A204.1 (cell line): ENCODE results near the gene PLCB4.

Source experiments
- FAIRE-seq: peaks from 2 replicates; lab custom pipeline; 2012; peaks lifted over from hg19 to GRCh38; lab: Jason Lieb, UNC

Gene PLCB4

DNA sequence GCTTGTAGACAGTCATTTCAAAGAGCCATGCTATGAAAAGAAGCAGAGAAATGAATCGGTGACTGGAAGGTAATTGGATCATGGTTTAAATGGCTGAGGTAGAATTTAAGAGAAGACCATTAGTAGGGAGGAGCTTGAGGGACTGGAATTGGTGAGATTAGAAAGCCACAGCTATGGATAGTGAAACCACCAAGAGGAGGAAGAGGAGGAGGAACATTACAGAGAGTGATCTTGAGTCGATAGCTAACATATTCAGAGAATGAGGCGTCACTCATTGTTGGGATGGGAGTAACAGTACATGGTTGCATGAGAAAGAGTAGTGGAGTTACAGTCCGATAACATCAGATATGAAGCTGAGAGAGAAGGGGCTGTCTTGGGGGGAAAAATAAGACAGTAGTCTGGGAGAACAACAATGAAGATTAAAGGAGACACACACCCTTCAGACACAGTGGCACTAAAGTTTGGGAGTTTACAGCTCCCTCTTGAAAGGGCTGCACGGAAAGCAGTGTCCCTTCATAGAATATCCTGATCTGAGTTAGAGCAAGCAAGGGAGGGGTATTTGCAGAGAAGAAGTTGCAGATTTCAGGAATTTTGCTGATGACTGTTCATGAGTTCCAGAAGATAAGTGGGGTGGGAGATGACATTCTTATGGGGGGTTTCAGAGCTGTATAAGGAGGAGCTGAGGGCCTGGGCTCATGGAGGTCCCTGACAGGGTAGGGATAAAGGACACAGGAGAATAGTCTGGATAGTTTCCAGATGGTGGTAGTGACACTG lies 430.4 kb downstream of the PLCB4 start:
- no peak for FAIRE-seq

DNA sequence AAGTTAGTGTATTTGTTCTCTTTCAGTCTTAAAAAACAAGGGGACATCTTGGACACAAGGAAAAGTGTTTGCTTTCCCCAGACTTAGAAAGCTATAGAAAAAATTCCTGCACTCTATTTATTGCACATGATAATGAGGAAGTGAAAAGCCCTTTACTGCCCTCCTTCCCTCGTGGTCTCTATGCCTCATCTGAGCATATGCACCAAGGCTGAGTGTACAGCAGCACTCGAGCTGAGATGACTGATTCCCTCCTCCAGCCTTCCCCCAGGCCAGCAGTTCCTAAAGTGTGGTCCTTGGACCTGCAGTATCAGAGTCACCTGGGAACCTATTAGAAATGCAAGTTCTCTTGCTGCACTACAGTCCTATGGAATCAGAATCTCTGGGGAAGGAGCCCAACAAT lies 431.2 kb downstream of the PLCB4 start:
- FAIRE-seq: no peak

DNA sequence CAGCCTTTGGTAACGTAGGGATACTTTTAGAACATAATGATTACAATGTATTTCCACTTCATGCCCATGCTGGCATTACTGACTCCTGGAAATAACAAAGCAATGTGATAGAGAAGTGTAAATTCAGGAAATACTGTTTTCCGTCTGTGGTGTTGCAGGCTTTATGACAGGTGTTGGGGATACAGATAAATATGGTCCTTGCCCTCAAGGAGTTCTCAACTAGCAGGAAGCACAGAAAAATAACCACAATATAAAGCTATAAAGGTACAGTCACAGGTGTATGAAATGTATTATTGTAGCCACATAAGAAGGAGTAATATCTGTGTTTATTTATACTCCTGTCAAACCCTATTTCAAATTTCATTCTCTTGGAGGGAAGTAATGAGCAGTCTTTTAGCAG lies 432.6 kb downstream of the PLCB4 start:
- FAIRE-seq: no peak

DNA sequence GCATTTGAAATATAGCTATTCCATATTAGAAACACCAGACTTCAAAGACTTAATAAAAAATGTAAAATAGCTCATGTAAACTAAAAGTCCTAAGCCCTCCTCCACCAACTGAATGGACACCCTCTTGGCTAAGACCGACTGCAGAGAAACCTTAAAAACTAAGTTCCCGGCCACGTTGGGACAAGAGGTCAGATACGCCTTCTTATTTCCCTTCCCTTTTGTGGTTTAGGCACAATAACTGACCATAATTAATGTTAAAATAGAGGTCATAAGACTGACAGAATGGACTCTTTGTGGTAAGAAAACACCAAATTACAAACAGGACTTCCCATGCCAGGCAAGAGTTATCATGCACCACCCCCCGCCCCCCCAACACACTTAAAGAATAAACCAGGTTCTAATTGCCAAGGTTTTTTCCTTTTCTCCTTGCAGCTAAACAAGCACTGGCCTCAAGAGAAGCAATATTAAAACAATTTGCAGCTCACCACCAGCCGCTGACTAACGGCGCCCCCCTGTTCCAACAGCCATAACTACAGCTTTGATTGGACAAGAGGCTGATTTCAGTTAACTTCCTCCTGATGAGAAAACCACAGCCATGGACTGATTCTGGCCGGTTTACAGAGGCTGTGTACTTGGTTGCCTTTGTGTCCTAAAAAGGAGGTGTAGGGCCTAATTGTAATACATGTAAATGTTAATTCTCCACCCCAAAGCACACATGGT lies 434.8 kb downstream of the PLCB4 start:
- no peak for FAIRE-seq

DNA sequence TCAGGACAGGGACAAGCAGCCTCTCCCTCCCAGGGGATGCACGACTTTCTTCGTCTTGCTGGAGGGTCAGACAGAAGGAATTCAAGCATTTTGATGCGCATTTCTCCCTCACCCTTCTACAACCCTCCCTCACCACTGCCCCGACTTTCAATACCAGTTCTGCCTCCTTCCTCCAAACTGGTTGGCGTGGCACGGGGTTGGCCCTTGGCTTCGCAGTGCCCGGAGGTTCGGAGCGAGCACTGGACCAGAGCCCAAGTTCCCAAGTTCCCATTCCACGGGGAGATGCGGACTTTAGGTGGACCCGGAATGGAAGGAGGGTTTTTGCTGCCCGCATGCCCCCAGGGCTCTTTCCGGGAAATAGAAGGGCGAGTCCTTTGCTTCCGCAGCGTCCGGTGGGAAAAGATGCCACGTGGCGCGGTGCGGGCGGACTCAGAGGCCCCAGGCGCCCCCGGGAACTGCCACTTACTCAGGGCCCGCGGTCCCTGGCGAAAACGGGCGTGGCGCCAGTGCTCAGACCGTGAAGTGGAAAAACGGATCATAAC lies 437.5 kb downstream of the PLCB4 start:
- no peak for FAIRE-seq

DNA sequence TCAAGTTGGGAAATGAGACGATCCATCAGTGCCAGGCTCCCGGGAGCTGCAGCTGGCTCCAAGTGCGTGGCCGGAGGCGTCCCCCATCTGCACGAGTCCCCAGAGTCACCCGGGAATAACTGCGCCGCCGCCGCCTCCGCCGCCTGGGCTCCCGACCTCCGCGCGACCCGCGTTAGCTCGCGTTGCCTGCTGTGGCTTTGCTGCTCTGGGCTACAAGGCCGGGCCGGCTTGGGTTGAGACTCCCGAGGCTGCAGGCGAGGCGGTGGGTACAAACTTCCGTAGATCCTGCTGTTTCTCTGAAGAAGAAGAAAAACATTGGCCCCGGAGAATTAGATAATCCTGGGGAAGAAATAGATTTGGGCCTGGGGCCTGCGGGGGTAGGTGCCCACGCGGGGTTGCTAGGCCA lies 438.1 kb downstream of the PLCB4 start:
- no peak for FAIRE-seq

DNA sequence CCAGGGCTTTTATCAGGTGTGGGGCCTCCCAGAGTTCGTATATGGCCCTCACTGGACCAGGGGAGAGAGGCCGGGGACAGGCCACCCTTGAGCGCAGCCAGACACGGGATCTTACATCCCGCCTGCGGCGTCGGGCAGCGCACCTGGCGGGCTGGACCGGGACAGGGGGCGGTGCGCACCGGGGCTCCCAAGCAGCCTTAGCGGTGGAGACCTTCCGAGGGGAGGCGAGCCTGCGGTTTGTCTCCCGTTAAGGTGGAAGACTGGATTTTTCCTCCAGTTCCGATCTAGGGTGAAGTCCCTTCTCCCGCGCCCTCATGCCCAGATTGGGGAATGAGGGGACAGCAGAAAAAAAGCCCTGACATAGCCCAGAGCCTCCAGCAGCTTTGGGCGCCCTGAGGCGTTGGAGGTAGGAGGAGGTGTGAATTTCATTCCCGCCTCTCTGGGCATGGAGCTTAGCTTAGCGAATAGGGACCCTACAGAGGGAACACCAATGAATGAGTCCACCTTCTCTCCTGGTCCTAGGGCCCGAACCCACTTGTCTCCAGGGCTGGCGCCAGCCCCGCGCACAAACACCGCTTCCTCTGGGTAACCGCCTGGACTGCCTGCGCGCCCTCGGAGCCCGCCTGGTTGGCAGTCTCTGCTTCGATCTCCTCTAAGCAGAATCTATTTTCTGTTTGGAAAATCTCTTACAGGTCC lies 438.8 kb downstream of the PLCB4 start:
- no peak for FAIRE-seq

DNA sequence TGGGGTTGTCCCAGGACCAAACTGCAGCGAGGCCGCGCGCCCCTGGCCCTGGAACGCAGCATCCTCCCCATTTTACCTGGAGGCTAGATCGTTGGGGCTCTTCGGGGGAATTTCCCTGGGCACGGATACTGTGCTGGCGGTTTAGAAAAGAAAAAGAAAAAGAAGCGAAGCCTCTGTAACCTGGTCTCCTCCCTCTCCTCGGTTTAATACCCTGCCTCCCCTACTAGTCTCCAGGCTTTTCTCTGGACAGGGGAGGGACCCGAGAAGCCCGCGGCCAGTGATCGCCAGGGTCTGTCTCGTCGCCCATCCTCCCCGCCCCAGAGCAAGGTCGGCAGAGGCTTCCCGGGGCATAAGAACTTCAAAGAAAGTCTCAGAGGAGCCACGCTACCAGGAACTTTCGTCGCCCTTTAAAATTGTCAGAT lies 439.4 kb downstream of the PLCB4 start:
- no peak for FAIRE-seq

DNA sequence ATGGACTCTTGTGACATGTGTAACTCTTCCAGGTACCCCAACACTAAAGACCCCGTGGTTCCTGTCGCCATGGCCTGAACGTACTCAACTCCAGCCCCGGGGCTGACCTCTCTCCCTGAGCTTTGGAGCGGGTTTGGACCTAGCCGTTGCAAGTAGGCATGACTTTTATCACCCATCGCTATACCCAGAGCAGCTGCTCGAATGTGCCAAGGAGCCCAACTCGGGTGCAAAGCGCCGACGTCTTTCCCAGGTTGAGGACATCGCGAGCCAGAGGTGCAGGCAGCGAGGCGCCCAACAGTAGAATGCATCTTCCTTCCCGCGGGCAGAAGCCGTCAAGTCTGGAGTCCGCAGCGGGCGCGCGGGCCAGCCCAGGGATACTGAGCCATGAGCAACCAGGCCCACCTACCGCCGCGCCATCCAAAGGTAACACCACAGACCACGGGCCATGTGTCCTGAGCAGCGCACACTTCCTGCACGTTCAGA lies 439.9 kb downstream of the PLCB4 start:
- FAIRE-seq: no peak

DNA sequence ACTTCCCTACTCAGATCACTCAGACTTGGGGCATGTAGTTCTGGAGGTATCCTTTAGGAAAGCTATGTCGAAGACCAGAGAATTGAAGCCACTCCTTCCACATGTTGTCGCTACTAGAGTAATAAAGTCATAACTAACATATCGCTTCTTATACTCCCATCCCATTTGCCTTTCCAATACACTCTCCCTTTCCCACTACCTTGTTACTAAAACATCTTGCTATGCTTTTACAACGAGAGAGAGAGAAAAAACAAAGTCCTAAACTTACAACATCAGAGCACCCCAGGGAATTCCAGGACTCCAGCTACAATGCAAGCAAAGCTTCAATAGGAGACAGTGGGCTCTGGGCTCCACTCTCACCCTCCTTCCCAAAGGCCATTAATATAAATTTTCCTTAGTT lies 440.4 kb downstream of the PLCB4 start:
- no peak for FAIRE-seq

DNA sequence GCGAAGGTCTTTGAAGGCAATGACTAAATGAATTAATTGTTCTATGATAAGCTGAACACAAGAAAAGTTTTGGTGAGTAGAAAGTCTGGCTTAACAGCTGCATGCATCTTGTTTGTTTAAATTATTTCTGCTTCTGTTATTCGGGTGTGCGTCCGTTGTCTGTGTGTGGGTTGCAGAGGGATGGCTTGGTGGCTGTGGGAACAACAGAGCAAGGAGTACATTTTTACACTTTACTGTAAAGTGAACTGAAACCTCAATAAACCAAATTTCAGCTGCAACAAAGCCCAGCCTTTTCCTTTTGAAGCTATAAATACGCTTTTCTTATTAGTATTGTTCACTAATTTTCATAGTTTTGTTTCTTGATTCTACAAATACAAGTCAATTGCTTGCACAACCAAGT lies 442.0 kb downstream of the PLCB4 start:
- no peak for FAIRE-seq

DNA sequence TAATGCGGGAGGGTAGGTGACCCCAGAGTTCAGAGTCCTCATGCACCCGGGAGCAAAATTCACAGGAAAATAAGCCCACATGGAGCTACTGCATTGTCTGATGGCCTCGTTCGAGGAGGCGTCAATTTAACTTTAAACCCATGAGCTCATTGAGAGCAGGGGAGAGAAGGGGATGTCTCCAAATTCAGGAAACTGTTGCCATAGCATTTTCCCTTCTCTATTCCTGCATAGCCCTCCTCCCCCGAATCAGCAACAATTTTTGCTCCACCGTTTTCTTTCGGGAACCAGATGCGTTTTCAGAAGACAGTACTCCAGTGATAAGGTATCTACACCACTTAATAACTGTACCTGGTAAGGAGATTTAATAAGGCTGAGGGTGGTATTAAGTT lies 445.2 kb downstream of the PLCB4 start:
- FAIRE-seq: no peak

DNA sequence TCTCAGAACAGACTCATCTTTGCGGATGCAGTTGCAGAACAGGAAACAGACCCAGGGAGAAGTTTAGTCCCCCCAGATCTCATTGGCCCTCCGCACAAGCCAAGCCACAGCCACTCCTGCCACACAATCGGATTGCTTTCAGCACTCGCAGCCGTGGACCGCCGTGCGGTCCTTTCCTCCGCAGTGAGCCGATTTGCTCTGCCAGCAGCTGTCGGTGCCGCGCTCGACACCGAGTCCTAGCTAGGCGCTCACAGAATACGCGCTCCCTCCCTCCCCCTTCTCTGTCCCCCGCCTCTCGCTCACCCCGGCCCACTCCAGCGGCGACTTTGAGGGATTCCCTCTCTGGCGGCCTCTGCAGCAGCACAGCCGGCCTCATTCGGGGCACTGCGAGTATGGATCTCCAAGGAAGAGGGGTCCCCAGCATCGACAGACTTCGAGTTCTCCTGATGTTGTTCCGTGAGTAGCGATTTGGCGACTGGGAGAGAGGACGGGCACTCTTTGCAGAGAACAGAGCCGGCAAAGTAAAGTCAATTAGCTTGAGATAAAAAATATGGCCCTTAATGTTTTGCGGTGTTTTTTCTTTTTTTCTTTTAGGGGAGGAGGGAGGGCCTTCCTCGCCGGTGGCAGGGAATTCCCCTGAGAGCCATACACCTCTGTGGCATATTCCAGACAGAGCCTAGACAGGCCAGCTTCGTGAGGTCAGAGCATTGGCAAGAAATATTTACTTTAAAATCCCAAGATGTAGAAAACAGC lies 445.8 kb downstream of the PLCB4 start, which contains the start of gene LAMP5:
Gene LAMP5, plus strand, starts transcription at position 130 of the 753 bp plus-strand sequence. Its CDS starts 263 bp downstream, at position 393.
- FAIRE-seq: no peak

DNA sequence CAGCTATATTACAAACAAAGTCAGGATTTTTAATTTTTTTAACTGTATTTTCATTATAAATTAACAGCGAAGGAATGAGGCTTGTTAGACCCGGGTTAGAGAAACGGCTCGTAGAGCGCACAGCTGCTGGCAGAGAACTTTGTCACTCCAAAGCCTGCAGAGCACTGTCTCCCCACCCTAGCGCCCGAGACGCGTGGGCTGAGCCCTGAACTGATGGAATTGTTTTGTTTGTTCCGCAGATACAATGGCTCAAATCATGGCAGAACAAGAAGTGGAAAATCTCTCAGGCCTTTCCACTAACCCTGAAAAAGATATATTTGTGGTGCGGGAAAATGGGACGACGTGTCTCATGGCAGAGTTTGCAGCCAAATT lies 446.3 kb downstream of the PLCB4 start:
- FAIRE-seq: no peak

DNA sequence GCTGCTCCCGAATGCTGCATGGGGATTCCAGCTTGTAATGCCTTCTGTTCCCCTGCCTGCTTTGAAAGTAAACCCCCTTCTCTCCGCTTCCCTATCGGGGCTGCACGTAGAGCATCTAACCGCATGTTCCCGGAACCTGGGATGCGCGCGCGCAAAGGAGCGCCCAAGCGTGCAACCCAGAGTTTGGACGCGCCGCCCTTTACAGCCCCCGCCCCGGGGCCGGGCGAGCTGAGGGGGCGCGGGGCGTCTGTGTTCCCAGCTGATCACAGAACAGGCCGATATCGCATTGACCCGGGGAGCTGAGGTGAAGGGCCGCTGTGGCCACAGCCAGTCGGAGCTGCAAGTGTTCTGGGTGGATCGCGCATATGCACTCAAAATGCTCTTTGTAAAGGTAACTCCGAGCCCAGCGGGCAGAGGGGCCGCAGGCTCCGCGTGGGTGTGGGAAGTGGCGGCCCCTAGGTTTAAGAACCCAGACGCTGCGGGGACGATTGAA lies 446.9 kb downstream of the PLCB4 start:
- FAIRE-seq: no peak

DNA sequence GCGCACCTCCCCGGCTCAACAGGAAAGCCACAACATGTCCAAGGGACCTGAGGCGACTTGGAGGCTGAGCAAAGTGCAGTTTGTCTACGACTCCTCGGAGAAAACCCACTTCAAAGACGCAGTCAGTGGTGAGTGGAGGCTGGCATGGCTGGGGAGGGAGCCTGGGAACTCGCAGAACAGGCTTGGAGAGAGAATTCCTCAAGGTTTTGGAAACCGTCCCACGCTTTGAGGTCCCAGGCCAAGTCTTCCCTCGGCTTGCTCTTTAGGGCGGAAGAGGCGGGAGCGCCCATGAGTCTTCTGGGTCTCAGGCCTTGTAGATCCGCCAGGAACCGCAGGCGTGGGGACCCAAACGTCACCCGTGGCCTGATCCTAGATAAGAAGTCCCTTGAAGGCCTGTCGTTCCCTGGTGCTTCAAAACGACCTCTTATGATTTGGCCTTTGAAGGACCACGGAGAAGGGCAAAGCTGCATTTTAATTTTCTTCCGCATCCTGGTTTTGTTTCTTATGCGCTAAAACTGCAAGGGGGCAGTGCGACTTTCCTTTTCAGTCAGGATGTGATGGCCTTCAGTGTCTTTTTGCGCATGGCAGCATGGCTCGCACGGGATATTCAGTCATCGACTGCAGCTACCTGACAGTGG lies 447.5 kb downstream of the PLCB4 start:
- FAIRE-seq: no peak

DNA sequence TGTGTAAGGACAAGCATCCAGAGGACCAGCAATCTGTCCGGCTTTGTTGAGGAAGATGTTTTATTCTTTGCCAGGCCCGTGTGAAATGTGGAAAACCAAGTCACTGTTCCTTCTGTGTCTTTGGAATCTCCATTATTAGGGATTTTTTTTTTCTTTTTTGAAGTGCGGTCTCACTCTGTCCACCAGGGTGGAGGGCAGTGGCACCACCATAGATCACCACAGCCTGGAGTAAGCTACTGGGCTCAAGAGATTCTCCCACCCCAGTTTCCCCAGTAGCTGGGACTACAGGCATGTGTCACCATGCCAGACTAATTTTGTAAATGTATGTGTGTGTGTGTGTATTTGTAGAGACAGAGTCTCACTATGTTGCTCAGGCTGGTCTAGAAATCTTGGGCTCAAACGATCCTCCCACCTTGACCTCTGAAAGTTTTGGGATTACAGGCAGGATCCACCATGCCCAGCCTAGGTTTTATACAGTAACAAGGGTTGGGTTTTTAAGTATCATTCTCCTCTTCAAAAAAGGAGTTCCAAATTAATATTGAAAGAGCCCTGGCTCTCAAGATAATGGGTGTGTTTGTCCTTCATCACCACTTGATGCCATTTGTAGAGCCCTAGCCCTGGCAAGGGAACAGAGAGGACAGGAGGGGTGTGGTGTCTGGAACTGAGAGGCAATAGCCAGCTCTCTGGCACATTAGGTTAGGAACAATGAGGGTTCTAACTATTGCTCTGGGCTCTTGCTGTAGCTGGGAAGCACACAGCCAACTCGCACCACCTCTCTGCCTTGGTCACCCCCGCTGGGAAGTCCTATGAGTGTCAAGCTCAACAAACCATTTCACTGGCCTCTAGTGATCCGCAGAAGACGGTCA lies 448.6 kb downstream of the PLCB4 start:
- FAIRE-seq: no peak

DNA sequence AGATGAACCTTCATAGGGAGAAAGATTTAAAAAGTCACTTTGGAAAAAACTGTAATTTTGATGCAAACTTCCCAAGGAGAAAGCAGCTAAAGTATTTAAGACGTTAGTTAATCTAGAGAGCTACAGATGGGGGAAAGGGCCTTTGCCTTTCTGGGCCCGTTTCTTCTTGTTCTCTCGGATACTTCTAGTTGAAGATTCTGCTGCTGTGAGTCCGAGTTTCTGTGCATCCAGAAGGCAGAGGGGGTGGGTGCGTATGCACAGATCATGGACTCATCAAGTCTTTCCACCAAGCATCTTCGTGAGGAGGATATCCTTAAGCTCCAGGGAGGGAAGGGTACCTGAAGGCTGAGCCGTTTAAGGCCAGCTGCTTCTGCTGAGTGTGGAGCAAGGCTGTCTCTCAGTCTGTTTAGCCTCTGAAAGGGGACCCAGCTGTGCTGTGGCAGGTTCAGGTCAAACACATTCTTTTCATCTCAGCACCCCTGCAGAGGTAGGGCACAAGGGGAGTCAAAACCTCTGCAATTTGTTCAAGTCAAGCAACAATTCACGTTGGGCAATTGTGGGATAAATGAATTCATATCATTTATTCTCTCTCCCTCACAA lies 449.8 kb downstream of the PLCB4 start:
- no peak for FAIRE-seq

DNA sequence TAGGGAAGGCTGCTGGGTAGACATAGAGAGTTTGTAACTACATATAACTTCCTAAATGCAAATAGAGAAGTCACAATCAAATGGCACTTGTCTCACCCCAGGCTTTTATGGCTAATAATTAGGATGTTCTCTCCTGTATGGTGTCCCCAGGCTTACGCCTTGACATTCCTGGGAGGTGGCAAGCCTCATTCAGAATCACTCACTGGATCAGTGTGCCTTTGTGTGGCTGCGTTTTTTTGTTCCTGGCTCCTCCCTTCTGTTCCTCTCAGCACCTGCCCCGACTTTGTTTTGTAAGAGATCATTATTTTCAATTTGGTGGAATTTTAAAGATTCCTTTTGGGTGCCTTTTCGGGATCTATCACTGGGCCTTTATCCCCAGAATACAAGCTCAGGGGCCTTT lies 451.2 kb downstream of the PLCB4 start:
- no peak for FAIRE-seq

DNA sequence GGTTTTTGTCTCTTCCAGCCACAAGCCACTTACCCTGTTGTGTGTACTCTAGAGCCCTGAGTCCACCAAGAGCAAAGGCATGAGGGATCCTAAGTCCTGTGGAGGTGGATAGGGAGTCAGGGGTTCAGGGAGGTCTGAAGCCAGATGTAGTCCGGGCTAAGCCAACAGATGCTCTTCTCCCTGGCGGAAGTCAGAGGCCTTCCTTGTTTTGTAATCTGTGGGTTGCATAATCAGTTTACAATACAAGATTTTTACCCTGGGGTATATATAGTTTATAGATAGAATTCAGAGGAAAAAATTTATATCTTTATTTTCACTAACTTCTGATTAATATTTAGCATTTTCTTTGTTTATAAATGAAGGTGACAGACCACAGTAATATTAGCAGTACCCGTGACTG lies 454.7 kb downstream of the PLCB4 start:
- no peak for FAIRE-seq
